Stimulated activated effector memory CD8-positive, alpha-beta T cell treated with anti-CD3 and anti-CD28 coated beads, Interleukin-12 subunit alpha, Interleukin-12 subunit beta, amount 100 ng/mL, for 72 hours (primary cell): ENCODE data around the gene CAMK1D.
A peak's percentile ranks its signal among the peaks of the same experiment; 100 is the strongest.

ENCODE experiments used
- ATAC-seq: fragments of 150-1000 bp; cut with Tn5 transposase; 2 replicates; pipeline ENCODE4 v1.10.0; 2021
- DNase-seq, 2 donors: peaks; one replicate each; pipeline ENCODE4 v3.0.0; 2021 to 2022; ENCODE audit warnings: low spot score in 2 of 2
- H3K27ac Mint-ChIP-seq: one replicate; pipeline ENCODE4 v1.8.0; 2022; ENCODE audit warnings: mild to moderate bottlenecking, mixed read lengths
- H3K36me3 Mint-ChIP-seq: one replicate; pipeline ENCODE4 v1.8.0; 2022; ENCODE audit warnings: mild to moderate bottlenecking, mixed read lengths
- H3K4me1 Mint-ChIP-seq: one replicate; pipeline ENCODE4 v1.8.0; 2022; ENCODE audit warnings: mixed read lengths
- H3K4me3 Mint-ChIP-seq: one replicate; pipeline ENCODE4 v1.8.0; 2022; ENCODE audit warnings: mild to moderate bottlenecking, mixed read lengths
- H3K9me3 Mint-ChIP-seq: one replicate; pipeline ENCODE4 v1.8.0; 2022; ENCODE audit warnings: mixed read lengths

CAMK1D gene

GRCh38 chr10:12603766-12604470 is 254.6 kb downstream of the CAMK1D start:
- H3K27ac Mint-ChIP-seq: no peak overlapping the region
- no peaks in the 10 kb centered on the region for H3K9me3 Mint-ChIP-seq
- DNase-seq (no peak), ATAC-seq (no peak)
- H3K4me3 Mint-ChIP-seq: no peak overlapping the region
- H3K4me1 Mint-ChIP-seq: peaks cover 25% of the 10 kb centered on the region
- H3K36me3 Mint-ChIP-seq: no peaks in the 10 kb centered on the region

- peak; percentile 15 to 72 for DNase-seq
- Mint-ChIP-seq H3K4me1 (peaks cover 25% of the 10 kb centered on the region), H3K4me3 (peak overlapping the region; percentile 70), H3K36me3 (no peaks in the 10 kb centered on the region), H3K27ac (peak overlapping the region; percentile 97), H3K9me3 (no peaks in the 10 kb centered on the region)
- peak; percentile 83 for ATAC-seq
Observed at GRCh38 chr10:12605580-12606405, 256.4 kb downstream of the CAMK1D start.

GRCh38 chr10:12606461-12606860 is 257.1 kb downstream of the CAMK1D start:
- H3K9me3 Mint-ChIP-seq: no peaks in the 10 kb centered on the region
- DNase-seq (no peak), ATAC-seq (no peak)
- peak overlapping the region; percentile 97 for H3K27ac Mint-ChIP-seq
- no peaks in the 10 kb centered on the region for H3K36me3 Mint-ChIP-seq
- peak overlapping the region; percentile 70 for H3K4me3 Mint-ChIP-seq
- peaks cover 25% of the 10 kb centered on the region for H3K4me1 Mint-ChIP-seq

- Mint-ChIP-seq H3K4me3 (no peak overlapping the region), H3K9me3 (no peaks in the 10 kb centered on the region), H3K27ac (peak overlapping the region; percentile 40), H3K36me3 (peaks cover 4% of the 10 kb centered on the region), H3K4me1 (peaks cover 25% of the 10 kb centered on the region)
- DNase-seq: no peak
- ATAC-seq: no peak
Observed at GRCh38 chr10:12608761-12609160, 259.4 kb downstream of the CAMK1D start.

DNA sequence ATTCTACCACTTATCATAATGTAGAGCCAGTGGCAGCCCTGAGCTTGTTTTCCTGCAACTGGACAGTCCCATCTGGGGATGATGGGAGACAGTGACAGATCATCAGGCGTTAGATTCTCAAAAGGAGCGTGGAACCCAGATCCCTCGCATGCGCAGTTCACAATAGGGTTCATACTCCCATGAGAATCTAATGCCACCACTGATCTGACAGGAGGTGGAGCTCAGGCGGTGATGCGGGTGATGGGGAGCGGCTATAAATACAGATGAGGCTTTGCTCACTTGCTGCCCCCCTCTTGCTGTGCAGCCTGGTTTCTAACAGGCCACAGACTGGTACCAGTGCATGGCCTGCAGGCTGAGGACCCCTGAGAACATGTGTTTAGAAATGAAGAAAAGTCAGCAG is 260.1 kb downstream of the CAMK1D start:
- Mint-ChIP-seq H3K9me3 (no peaks in the 10 kb centered on the region), H3K4me3 (no peak overlapping the region), H3K36me3 (peaks cover 4% of the 10 kb centered on the region), H3K4me1 (peaks cover 25% of the 10 kb centered on the region), H3K27ac (peak overlapping the region; percentile 26)
- DNase-seq (no peak), ATAC-seq (no peak)

GRCh38 chr10:12613136-12613535 is 263.8 kb downstream of the CAMK1D start:
- Mint-ChIP-seq H3K36me3 (peaks cover 4% of the 10 kb centered on the region), H3K4me3 (no peak overlapping the region), H3K27ac (no peak overlapping the region), H3K9me3 (no peaks in the 10 kb centered on the region), H3K4me1 (peaks cover 4% of the 10 kb centered on the region)
- ATAC-seq (no peak), DNase-seq (no peak)

- Mint-ChIP-seq H3K4me3 (no peak overlapping the region), H3K9me3 (no peaks in the 10 kb centered on the region), H3K4me1 (peaks cover 7% of the 10 kb centered on the region), H3K36me3 (peaks cover 4% of the 10 kb centered on the region), H3K27ac (no peak overlapping the region)
- ATAC-seq (no peak), DNase-seq (no peak)
Observed at GRCh38 chr10:12614177-12614995, 265.0 kb downstream of the CAMK1D start.

DNA sequence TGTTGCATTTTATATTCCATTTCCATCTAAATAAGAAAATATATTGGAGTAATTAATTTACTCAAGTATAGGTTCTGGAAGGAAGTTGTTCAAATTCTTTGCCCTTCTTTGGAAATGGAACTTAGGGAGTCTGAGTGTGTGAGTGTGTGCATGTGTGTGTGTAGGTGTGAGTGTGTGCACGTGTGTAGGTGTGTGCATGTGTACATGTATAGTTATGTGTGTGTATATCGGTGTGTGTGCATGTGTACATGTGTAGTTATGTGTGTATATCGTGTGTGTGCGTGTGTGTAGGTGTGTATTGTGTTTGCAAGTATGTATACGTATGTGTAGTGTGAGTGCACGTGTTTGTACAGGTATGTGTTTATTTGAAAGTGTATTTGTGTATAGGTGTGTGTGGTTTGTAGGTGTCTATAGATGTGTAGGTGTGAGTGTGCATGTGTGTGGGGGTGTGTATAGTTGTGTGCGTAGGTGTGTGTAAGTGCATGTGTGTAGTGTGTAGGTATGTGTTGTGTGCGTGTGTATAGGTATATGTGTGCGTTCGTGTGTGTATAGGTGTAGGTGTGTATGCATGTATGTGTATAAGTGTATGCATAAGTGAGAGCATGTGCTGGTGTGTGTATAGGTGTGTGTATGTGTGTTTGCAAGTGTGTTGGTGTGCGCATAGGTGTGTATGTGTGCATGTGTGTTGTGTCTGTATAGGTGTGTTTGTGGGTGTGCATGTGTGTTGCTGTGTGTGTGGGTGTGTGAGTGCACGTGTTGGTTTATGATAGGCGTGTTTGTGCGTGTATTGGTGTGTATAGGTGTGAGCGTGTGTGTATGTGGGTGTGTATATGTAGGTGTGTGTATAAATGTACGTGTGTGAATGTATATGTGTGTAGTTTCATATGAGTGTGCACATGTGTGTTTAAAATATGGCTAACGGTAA is 266.2 kb downstream of the CAMK1D start:
- H3K4me1 Mint-ChIP-seq: peaks cover 9% of the 10 kb centered on the region
- H3K9me3 Mint-ChIP-seq: no peaks in the 10 kb centered on the region
- peaks cover 4% of the 10 kb centered on the region for H3K36me3 Mint-ChIP-seq
- H3K27ac Mint-ChIP-seq: no peak overlapping the region
- H3K4me3 Mint-ChIP-seq: no peak overlapping the region
- ATAC-seq (no peak), DNase-seq (no peak)

GRCh38 chr10:12617191-12618175 is 268.1 kb downstream of the CAMK1D start:
- Mint-ChIP-seq H3K36me3 (peaks cover under 1% of the 10 kb centered on the region), H3K4me1 (peaks cover 16% of the 10 kb centered on the region), H3K4me3 (no peak overlapping the region), H3K9me3 (no peaks in the 10 kb centered on the region), H3K27ac (no peak overlapping the region)
- no peak for DNase-seq
- no peak for ATAC-seq

DNA sequence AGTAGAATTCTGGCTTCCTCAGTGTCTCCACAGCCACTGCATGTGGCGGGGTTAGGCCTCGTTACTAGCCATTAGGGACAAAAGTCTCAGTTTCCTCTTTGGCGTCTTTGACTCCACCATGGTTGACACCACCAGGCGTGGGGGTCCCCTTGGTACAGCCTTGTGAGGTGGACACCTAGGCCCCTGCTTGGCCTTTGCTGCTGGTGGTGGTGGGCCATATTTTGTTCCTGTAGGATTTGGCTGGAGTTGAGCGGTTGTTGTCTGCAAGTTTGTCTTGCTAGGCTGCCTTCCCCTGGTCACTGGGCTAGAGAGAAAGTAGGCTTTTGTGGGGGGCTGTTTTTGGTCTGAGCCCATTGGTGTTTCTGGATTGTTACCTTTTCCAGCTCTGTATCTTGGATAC is 272.7 kb downstream of the CAMK1D start:
- H3K36me3 Mint-ChIP-seq: no peaks in the 10 kb centered on the region
- H3K4me1 Mint-ChIP-seq: peaks cover 16% of the 10 kb centered on the region
- DNase-seq (no peak), ATAC-seq (no peak)
- no peaks in the 10 kb centered on the region for H3K9me3 Mint-ChIP-seq
- H3K4me3 Mint-ChIP-seq: no peak overlapping the region
- no peak overlapping the region for H3K27ac Mint-ChIP-seq

DNA sequence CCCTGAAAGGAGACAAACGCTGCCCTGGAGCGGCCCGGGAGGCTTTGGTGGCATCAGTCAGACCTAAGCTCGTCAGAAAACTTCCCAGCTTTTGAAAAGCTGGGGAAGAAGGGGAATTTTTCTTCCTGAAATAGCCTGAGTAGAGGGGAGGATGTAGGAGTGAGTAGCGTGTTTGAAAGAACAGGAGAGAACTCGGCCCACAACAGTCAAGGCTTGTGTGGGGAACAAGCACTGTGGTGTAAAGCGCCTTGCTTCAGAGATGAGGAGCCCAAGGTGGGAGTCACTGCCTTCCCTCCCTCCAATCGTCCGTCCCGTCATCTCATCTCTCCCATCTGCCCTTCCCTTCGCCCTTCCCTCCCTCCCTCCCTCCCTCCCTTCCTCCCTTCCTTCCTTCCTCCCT is 273.3 kb downstream of the CAMK1D start:
- Mint-ChIP-seq H3K27ac (no peak overlapping the region), H3K36me3 (no peaks in the 10 kb centered on the region), H3K4me1 (peaks cover 16% of the 10 kb centered on the region), H3K9me3 (no peaks in the 10 kb centered on the region), H3K4me3 (no peak overlapping the region)
- no peak for DNase-seq
- no peak for ATAC-seq

GRCh38 chr10:12625393-12626023 is 276.2 kb downstream of the CAMK1D start:
- Mint-ChIP-seq H3K36me3 (no peaks in the 10 kb centered on the region), H3K4me1 (peaks cover 23% of the 10 kb centered on the region), H3K4me3 (no peak overlapping the region), H3K27ac (no peak overlapping the region), H3K9me3 (no peaks in the 10 kb centered on the region)
- no peak for ATAC-seq
- no peak for DNase-seq

- Mint-ChIP-seq H3K27ac (no peak overlapping the region), H3K9me3 (no peaks in the 10 kb centered on the region), H3K36me3 (no peaks in the 10 kb centered on the region), H3K4me3 (no peak overlapping the region), H3K4me1 (peaks cover 20% of the 10 kb centered on the region)
- no peak for DNase-seq
- no peak for ATAC-seq
Observed at GRCh38 chr10:12628153-12628552, 278.8 kb downstream of the CAMK1D start.
